Retinal pigment epithelial cell (primary cell): ENCODE data around the gene GFY.

Experiments used
- DNase-seq: peaks from one replicate; pipeline ENCODE4 v3.0.0-alpha.2; 2010; ENCODE audit warnings: low read depth
- H3K4me3 ChIP-seq: 2 replicates; pipeline ENCODE4 v1.5.1; 2011; ENCODE audit warnings: mild to moderate bottlenecking, low read length, control low read depth, moderate library complexity
- CTCF ChIP-seq: conservative IDR thresholded peaks from 2 replicates; pipeline ENCODE4 v1.5.1; 2011; ENCODE audit warnings: low read depth, low read length, control low read depth, inconsistent platforms

The GFY gene

GRCh38 chr19:49422407-49423070 lies 2.6 kb upstream of the GFY start:
- no peak overlapping the region for H3K4me3 ChIP-seq
- no peak for DNase-seq
- TF ChIP-seq CTCF = peak; percentile 31

- no peak for TF ChIP-seq CTCF
- no peak for DNase-seq
- H3K4me3 ChIP-seq = no peak within 1 kb of the TSS
Measured at GRCh38 chr19:49423071-49423984, 1.9 kb upstream of the GFY start, which contains the start of gene PTH2. Gene PTH2 (minus strand): TSS chr19:49423441. CDS start chr19:49423339, 102 bp downstream.

- no peak for TF ChIP-seq CTCF
- no peak for DNase-seq
Measured at GRCh38 chr19:49423985-49424303, 1.2 kb upstream of the GFY start.

GRCh38 chr19:49425922-49426592 lies 869 bp downstream of the GFY start:
- no peak overlapping the region for H3K4me3 ChIP-seq
- TF ChIP-seq CTCF = no peak
- no peak for DNase-seq

More at GRCh38 chr19:49423985-49424303, 1.2 kb upstream of the GFY start:
- no peak overlapping the region for H3K4me3 ChIP-seq

- DNase-seq = no peak
Measured at GRCh38 chr19:49427339-49427738, 2.2 kb downstream of the GFY start.

More at GRCh38 chr19:49427339-49427738, 2.2 kb downstream of the GFY start:
- H3K4me3 ChIP-seq = no peak overlapping the region
- no peak for TF ChIP-seq CTCF
